ENCODE results near the gene ERP44.

DNA sequence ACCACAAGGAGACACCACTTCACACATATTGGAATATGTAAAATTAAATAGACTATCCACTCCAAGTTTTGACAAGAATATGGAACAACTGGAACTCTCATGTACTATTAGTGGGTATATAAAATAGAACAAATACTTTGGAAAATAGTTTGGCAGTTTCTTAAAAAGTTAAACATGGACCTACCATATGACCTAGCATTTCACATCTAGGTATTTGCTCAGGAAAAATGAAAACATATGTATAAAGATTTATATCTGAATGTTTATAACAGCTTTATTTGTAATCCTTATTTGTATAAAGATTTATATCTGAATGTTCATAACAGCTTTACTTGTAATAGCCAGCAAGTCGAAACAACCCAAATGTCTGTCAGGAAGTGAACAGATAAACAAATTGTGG is 49.2 kb downstream of the ERP44 start:
- TF ChIP-seq, protein P1, sequence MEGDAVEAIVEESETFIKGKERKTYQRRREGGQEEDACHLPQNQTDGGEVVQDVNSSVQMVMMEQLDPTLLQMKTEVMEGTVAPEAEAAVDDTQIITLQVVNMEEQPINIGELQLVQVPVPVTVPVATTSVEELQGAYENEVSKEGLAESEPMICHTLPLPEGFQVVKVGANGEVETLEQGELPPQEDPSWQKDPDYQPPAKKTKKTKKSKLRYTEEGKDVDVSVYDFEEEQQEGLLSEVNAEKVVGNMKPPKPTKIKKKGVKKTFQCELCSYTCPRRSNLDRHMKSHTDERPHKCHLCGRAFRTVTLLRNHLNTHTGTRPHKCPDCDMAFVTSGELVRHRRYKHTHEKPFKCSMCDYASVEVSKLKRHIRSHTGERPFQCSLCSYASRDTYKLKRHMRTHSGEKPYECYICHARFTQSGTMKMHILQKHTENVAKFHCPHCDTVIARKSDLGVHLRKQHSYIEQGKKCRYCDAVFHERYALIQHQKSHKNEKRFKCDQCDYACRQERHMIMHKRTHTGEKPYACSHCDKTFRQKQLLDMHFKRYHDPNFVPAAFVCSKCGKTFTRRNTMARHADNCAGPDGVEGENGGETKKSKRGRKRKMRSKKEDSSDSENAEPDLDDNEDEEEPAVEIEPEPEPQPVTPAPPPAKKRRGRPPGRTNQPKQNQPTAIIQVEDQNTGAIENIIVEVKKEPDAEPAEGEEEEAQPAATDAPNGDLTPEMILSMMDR (IDR thresholded peaks at IDR 0.05; ENCODE audit: low read depth, low read length): no peak
- no peak for TF ChIP-seq POLR2A (IDR thresholded peaks at IDR 0.05; ENCODE audit: extremely low read depth, insufficient read length)
- no peak for TF ChIP-seq MYC (IDR thresholded peaks at IDR 0.05; ENCODE audit: low read depth, low read length)
